Testis (tissue), 3 donors: Measurements from ENCODE around the gene HIP1. TPM values are rescaled to one million over a fixed set of nuclear protein-coding genes. Genes with fewer than 3 reads are reported as not detected.

Experiments
- DNase-seq: peaks from one replicate; pipeline ENCODE4 v3.0.0-alpha.2; 2019
- H3K27ac ChIP-seq, 2 donors: fragments of 200-600 bp; sonication (generic); one replicate each; pipeline ENCODE4 v1.5.1; 2019
- H3K27me3 ChIP-seq: fragments of 200-600 bp; sonication (generic); one replicate; pipeline ENCODE4 v1.5.1; 2019
- H3K36me3 ChIP-seq: fragments of 200-600 bp; sonication (generic); one replicate; pipeline ENCODE4 v1.5.1; 2017; ENCODE audit warnings: low read depth; ENCODE audit errors: missing control alignments
- H3K4me1 ChIP-seq: fragments of 200-600 bp; sonication (generic); one replicate; pipeline ENCODE4 v1.5.1; 2019
- H3K4me3 ChIP-seq, 2 donors: fragments of 200-600 bp; sonication (generic); one replicate each; pipeline ENCODE4 v1.5.1; 2017 to 2019
- H3K9me3 ChIP-seq: fragments of 200-600 bp; sonication (generic); one replicate; pipeline ENCODE4 v1.5.1; 2017
- CTCF ChIP-seq, 3 experiments: fragments of 450-650 bp in 2 of 3; fragments of 200-600 bp in 1 of 3; sonication (generic) in 1 of 3; IDR thresholded peaks; one replicate each; pipeline ENCODE4 v1.5.1; 2016 to 2019; ENCODE audit warnings: antibody characterized with exemption in 3 of 3, mild to moderate bottlenecking in 2 of 3, moderate library complexity in 1 of 3
- POLR2A ChIP-seq: fragments of 450-650 bp; IDR thresholded peaks from one replicate; pipeline ENCODE4 v1.6.1; 2017; ENCODE audit warnings: antibody characterized with exemption, mild to moderate bottlenecking, moderate library complexity
- WGBS, 2 donors: methylation state at CpG; one replicate each; pipeline ENCODE4 v1.1.5; 2018; 5-methylcytosine and 5-hydroxymethylcytosine counted together
- intact Hi-C: fragments of 100-400 bp; cut with DNase I; formaldehyde crosslinking; loops from one replicate; pipeline ENCODE4 v1.15.1; 2023; ENCODE audit warnings: low total_unique reads
- polyA plus RNA-seq: library from polyadenylated mRNA; stranded (reverse); fragments of 350-450 nt; fragmentation: Illumina TruSeq; extraction: RNeasy Lipid Tissue Mini Kit (QIAGEN cat#74804); gene quantifications from one replicate; pipeline ENCODE4 v1.2.3, GENCODE V29; 2014; ENCODE audit warnings: low read depth, low replicate concordance; ENCODE audit not compliant: insufficient read depth
- total RNA-seq, 2 donors: library from RNA; depleted of rRNA; stranded (reverse); fragments of >200 nt; gene quantifications; one replicate each; pipeline ENCODE4 v1.2.3, GENCODE V29; 2016

Gene HIP1
- total and polyA plus RNA-seq, 3 donors from 2014 or later = 43.5 to 85.4 (median 68.0) TPM

GRCh38 chr7:75757860-75758259 lies 19.1 kb upstream of the HIP1 start:
- intact Hi-C loops = loop anchor here (10.0 kb wide), 1 partner anchor 213 kb away; no protein-coding TSS in a partner anchor
- no peak for DNase-seq
- TF ChIP-seq POLR2A (no peak), CTCF (IDR thresholded peaks at IDR 0.05) (no peak)
- Histone ChIP-seq H3K4me3 (no peak overlapping the region), H3K9me3 (no peaks in the 10 kb centered on the region), H3K36me3 (no peaks in the 10 kb centered on the region), H3K27me3 (no peaks in the 10 kb centered on the region), H3K4me1 (no peaks in the 10 kb centered on the region), H3K27ac (no peak overlapping the region)
- WGBS, 2 donors = 80 to 89% methylated on average over 7 of the region's 7 CpGs

GRCh38 chr7:75756991-75757676 lies 18.4 kb upstream of the HIP1 start:
- no peaks in the 10 kb centered on the region for H3K9me3 ChIP-seq
- intact Hi-C loops = loop anchor here (10.0 kb wide), 1 partner anchor 212 kb away; no protein-coding TSS in a partner anchor
- no peak overlapping the region for H3K27ac ChIP-seq
- H3K36me3 ChIP-seq = no peaks in the 10 kb centered on the region
- H3K4me3 ChIP-seq = no peak overlapping the region
- no peaks in the 10 kb centered on the region for H3K27me3 ChIP-seq
- 83 to 87% methylated on average over 6 of the region's 6 CpGs for WGBS, 2 donors
- no peak for DNase-seq
- TF ChIP-seq CTCF (IDR thresholded peaks at IDR 0.05) = peak; percentile 9 to 27 (median 26)
- no peak for TF ChIP-seq POLR2A
- no peaks in the 10 kb centered on the region for H3K4me1 ChIP-seq

GRCh38 chr7:75756206-75756990 lies 17.7 kb upstream of the HIP1 start:
- WGBS, 2 donors = 64 to 71% methylated on average over 10 of the region's 10 CpGs

GRCh38 chr7:75743455-75743859 lies 4.7 kb upstream of the HIP1 start:
- DNase-seq = no peak
- Histone ChIP-seq H3K36me3 (no peaks in the 10 kb centered on the region), H3K4me1 (peaks cover 3% of the 10 kb centered on the region), H3K9me3 (no peaks in the 10 kb centered on the region), H3K4me3 (no peak overlapping the region), H3K27me3 (no peaks in the 10 kb centered on the region), H3K27ac (no peak overlapping the region)
- TF ChIP-seq POLR2A = no peak
- TF ChIP-seq CTCF (IDR thresholded peaks at IDR 0.05) = no peak
- WGBS, 2 donors = 56 to 58% methylated on average over 4 of the region's 4 CpGs
- intact Hi-C loops = no loop called here

More at GRCh38 chr7:75756206-75756990, 17.7 kb upstream of the HIP1 start:
- DNase-seq = no peak
- Histone ChIP-seq H3K4me3 (no peak overlapping the region), H3K36me3 (no peaks in the 10 kb centered on the region), H3K27me3 (no peaks in the 10 kb centered on the region), H3K27ac (no peak overlapping the region), H3K9me3 (no peaks in the 10 kb centered on the region), H3K4me1 (no peaks in the 10 kb centered on the region)
- intact Hi-C loops = loop anchor here (10.0 kb wide), 1 partner anchor 212 kb away; no protein-coding TSS in a partner anchor
- TF ChIP-seq POLR2A (no peak), CTCF (IDR thresholded peaks at IDR 0.05) (no peak)
